ENCODE results near the gene VIPR2. TPM values are rescaled to one million over a fixed set of nuclear protein-coding genes. Genes with fewer than 3 reads are reported as not detected.

The VIPR2 gene
- total RNA-seq, 1 experiment from 2014 or later, result not detected

DNA sequence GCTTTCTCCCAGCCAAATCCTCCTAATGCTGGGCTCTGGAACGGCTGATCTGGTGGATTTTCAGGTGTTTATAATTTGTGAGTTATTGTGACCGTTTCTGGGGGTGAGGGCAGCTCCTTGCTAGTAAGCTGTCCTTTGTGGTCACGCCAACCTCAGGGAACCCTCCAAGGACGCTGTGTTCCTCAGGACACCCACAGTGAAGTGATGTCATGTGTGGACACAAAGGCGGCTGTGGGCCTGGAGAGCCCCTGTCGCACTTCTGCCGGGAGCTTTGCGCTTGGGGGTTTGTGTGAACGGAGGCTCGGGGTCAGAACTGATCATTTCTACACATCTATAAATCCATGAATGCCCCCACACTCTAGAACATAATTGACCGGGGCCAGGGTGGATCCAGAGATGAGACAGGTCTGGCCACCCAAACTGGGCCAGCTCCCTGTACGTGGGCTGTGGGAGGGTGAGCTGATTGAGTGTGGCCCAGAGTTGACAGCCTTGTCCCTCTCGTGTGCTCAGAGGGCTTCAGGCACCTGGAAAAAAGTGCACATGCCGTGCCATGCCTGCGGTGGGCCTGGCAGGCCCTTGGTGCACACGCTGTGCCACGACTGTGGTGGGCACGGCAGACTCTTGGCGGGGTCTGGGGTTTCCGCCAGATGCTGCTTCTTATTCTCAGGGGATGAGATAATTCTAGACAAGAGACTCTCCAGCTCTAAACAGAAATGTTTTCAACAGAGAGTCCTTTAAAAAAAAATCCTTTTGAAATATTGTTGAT, 130.2 kb downstream of the VIPR2 start:
- peak overlapping the region; percentile 87 for H3K27ac Mint-ChIP-seq (ENCODE audit: low read depth, unreplicated experiment)
- TF ChIP-seq, protein P1, sequence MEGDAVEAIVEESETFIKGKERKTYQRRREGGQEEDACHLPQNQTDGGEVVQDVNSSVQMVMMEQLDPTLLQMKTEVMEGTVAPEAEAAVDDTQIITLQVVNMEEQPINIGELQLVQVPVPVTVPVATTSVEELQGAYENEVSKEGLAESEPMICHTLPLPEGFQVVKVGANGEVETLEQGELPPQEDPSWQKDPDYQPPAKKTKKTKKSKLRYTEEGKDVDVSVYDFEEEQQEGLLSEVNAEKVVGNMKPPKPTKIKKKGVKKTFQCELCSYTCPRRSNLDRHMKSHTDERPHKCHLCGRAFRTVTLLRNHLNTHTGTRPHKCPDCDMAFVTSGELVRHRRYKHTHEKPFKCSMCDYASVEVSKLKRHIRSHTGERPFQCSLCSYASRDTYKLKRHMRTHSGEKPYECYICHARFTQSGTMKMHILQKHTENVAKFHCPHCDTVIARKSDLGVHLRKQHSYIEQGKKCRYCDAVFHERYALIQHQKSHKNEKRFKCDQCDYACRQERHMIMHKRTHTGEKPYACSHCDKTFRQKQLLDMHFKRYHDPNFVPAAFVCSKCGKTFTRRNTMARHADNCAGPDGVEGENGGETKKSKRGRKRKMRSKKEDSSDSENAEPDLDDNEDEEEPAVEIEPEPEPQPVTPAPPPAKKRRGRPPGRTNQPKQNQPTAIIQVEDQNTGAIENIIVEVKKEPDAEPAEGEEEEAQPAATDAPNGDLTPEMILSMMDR (IDR thresholded peaks at IDR 0.05; ENCODE audit: unreplicated experiment), result no peak
- peaks cover 20% of the 10 kb centered on the region for H3K4me1 Mint-ChIP-seq (ENCODE audit: insufficient read depth, unreplicated experiment)
- no peak overlapping the region for H3K4me3 Mint-ChIP-seq (ENCODE audit: unreplicated experiment)
- no peaks in the 10 kb centered on the region for H3K9me3 Mint-ChIP-seq (ENCODE audit: unreplicated experiment)
- POLR2A ChIA-PET, result interaction anchor here (0.7 to 1.3 kb wide), 3 partner anchors 13 to 202 kb away, joined by 3 to 5 read pairs (median 4); no protein-coding TSS in a partner anchor
- no peaks in the 10 kb centered on the region for H3K27me3 Mint-ChIP-seq (ENCODE audit: insufficient read depth, unreplicated experiment)
- DNase-seq (ENCODE audit: unreplicated experiment), result no peak
- H3K36me3 Mint-ChIP-seq (ENCODE audit: insufficient read depth, unreplicated experiment), result no peaks in the 10 kb centered on the region
- BruUV-seq (replicated peaks), result no TSS peak
- intact Hi-C loops (cut with micrococcal nuclease), result no loop called here
- CTCF ChIA-PET, result interaction anchor here (0.8 to 1.2 kb wide), 3 partner anchors 14 to 38 kb away, joined by 3 to 5 read pairs (median 4); no protein-coding TSS in a partner anchor

DNA sequence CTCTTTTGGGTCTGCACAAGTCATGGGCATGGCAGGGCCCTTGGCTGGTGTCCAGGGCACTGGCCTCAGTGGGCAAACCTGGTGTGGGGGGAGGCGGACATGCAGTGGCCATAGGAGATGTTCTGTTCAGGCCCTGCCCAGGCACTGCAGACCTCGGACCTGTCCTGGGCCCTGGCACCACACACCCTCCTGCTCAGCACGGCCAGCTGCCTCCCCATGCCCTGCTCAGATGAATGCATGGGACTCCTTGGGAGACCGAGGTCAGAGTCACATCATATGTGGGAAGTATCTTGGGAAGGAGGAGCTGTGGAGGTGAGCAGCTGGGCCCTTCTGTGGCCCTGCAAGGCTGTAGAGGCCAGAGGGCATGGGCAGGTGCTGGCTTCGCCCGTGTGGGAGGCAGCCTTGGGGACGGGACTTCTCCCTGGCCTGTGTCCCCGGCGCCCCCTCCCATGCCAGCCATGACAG, 130.8 kb downstream of the VIPR2 start:
- no TSS peak for BruUV-seq (replicated peaks)
- peak overlapping the region; percentile 87 for H3K27ac Mint-ChIP-seq (ENCODE audit: low read depth, unreplicated experiment)
- peaks cover 16% of the 10 kb centered on the region for H3K4me1 Mint-ChIP-seq (ENCODE audit: insufficient read depth, unreplicated experiment)
- TF ChIP-seq, protein P1 (IDR thresholded peaks at IDR 0.05; ENCODE audit: unreplicated experiment), result no peak
- no peak overlapping the region for H3K4me3 Mint-ChIP-seq (ENCODE audit: unreplicated experiment)
- POLR2A ChIA-PET, result no interaction called here
- CTCF ChIA-PET, result interaction anchor here (0.8 kb wide), 1 partner anchor 15 kb away, joined by 3 read pairs; no protein-coding TSS in a partner anchor
- H3K27me3 Mint-ChIP-seq (ENCODE audit: insufficient read depth, unreplicated experiment), result no peaks in the 10 kb centered on the region
- H3K9me3 Mint-ChIP-seq (ENCODE audit: unreplicated experiment), result no peaks in the 10 kb centered on the region
- H3K36me3 Mint-ChIP-seq (ENCODE audit: insufficient read depth, unreplicated experiment), result no peaks in the 10 kb centered on the region
- DNase-seq (ENCODE audit: unreplicated experiment), result no peak
- intact Hi-C loops (cut with micrococcal nuclease), result no loop called here

DNA sequence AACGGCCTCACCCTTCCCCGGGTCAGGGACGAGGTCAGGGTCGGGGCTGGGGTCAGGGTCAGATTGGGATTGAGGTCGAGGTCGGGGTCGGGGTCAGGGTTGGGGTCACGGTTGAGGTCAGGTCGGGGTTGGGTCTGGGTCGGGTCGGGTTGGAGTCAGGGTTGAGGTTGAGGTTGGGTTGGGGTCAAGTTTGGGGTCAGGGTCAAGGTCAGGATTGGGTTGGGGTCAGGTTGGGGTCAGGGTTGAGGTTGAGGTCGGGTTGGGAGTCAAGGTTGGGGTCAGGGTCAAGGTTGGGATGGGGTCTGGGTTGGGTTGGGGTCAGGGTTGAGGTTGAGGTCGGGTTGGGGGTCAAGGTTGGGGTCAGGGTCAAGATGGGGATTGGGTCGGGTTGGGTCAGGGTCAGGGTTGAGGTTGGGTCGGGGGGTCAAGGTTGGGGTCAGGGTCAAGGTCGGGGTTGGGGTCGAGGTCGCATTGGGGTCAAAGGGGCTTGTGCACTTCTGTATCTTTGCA, 131.4 kb downstream of the VIPR2 start:
- intact Hi-C loops (cut with micrococcal nuclease), result no loop called here
- ChIA-PET CTCF (no interaction called here), POLR2A (no interaction called here)
- H3K4me3 Mint-ChIP-seq (ENCODE audit: unreplicated experiment), result no peak overlapping the region
- H3K4me1 Mint-ChIP-seq (ENCODE audit: insufficient read depth, unreplicated experiment), result peaks cover 11% of the 10 kb centered on the region
- no peaks in the 10 kb centered on the region for H3K9me3 Mint-ChIP-seq (ENCODE audit: unreplicated experiment)
- H3K27me3 Mint-ChIP-seq (ENCODE audit: insufficient read depth, unreplicated experiment), result no peaks in the 10 kb centered on the region
- no peak for DNase-seq (ENCODE audit: unreplicated experiment)
- H3K36me3 Mint-ChIP-seq (ENCODE audit: insufficient read depth, unreplicated experiment), result no peaks in the 10 kb centered on the region
- TF ChIP-seq, protein P1 (IDR thresholded peaks at IDR 0.05; ENCODE audit: unreplicated experiment), result no peak
- no TSS peak for BruUV-seq (replicated peaks)
- H3K27ac Mint-ChIP-seq (ENCODE audit: low read depth, unreplicated experiment), result no peak overlapping the region

DNA sequence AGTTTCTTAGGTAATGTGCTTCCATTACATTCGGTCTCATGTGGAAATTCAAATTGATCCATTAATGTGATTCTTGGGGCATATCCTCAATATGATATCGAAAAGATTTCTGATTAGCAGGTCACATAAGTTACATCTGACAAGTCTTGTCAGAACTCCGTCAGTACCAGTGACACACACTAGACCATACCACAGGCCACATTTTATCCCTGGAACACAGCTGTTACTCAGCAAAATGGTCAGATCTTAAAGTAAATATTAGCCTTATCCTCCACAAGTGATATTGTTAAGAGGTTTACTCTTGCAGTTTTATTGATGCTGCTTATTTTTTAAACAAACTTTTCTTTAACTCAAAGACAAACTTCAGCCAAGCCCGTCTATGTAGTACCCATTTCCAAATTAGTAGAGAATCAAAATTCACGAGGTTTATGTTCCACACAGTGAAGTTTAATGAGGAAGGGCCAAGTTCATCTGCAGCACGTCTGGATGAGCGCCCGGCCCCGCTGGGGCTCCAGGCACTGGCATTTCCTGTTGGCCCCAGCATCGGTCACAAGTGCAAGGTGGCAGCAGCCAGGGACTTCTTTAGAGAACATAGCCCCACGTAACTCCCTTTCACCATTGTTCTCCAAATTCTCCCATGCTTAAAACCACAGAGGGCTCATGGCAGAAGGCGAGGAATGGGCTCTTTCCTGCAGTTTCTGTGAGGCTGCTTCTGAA, 132.2 kb downstream of the VIPR2 start:
- ChIA-PET CTCF (interaction anchor here (0.6 kb wide), 1 partner anchor 350 kb away, joined by 3 read pairs; no protein-coding TSS in a partner anchor), POLR2A (no interaction called here)
- H3K27me3 Mint-ChIP-seq (ENCODE audit: insufficient read depth, unreplicated experiment), result no peaks in the 10 kb centered on the region
- H3K36me3 Mint-ChIP-seq (ENCODE audit: insufficient read depth, unreplicated experiment), result no peaks in the 10 kb centered on the region
- no peak overlapping the region for H3K27ac Mint-ChIP-seq (ENCODE audit: low read depth, unreplicated experiment)
- H3K4me3 Mint-ChIP-seq (ENCODE audit: unreplicated experiment), result no peak overlapping the region
- peaks cover 11% of the 10 kb centered on the region for H3K4me1 Mint-ChIP-seq (ENCODE audit: insufficient read depth, unreplicated experiment)
- TF ChIP-seq, protein P1 (IDR thresholded peaks at IDR 0.05; ENCODE audit: unreplicated experiment), result no peak
- no TSS peak for BruUV-seq (replicated peaks)
- no peaks in the 10 kb centered on the region for H3K9me3 Mint-ChIP-seq (ENCODE audit: unreplicated experiment)
- intact Hi-C loops (cut with micrococcal nuclease), result no loop called here
- peak; percentile 63 for DNase-seq (ENCODE audit: unreplicated experiment)
